K562 (cell line): ENCODE results near the gene ADAMTS15. TPM values are rescaled to one million over a fixed set of nuclear protein-coding genes. Genes with fewer than 3 reads are reported as not detected.

Experiments
- ATAC-seq: fragments of 200-7000 bp; cut with Tn5 transposase; 3 replicates; pipeline ENCODE4 v1.9.1; 2020; ENCODE audit warnings: moderate library complexity
- BruUV-seq: library from RNA; stranded (reverse); fragments of 400-500 nt; replicated peaks from 2 replicates; lab custom pipeline; 2021; lab: Mats Ljungman, UMichigan
- CTCF ChIA-PET: fragments of 300-600 bp; formaldehyde crosslinking; extraction: SDS; loops from one replicate; lab custom pipeline; 2021; ENCODE audit warnings: low intra/inter-chr PET ratio; lab: Yijun Ruan, JAX
- POLR2A ChIA-PET: fragments of 300-600, 350-650 bp; sonication (Branson Sonifier 250); formaldehyde crosslinking; extraction: SDS; loops from one replicate; lab custom pipeline; 2021; ENCODE audit warnings: antibody characterized with exemption, inconsistent platforms; lab: Yijun Ruan, JAX
- DNase-seq, 4 experiments: peaks; one replicate each; pipeline versions ENCODE4 v3.0.0 to v3.0.0-alpha.2; 2011 to 2018; ENCODE audit warnings: low spot score in 3 of 4, mixed read lengths in 3 of 4; ENCODE audit errors: extremely low read depth in 1 of 4
- FAIRE-seq: peaks from 2 replicates; lab custom pipeline; 2011; peaks lifted over from hg19 to GRCh38; lab: Jason Lieb, UNC
- H2AFZ ChIP-seq: 2 replicates; pipeline ENCODE4 v1.6.0; 2011; ENCODE audit warnings: low read depth, low read length, control low read depth, inconsistent platforms
- H3K27ac ChIP-seq: fragments of 200-600 bp; 3 replicates; pipeline ENCODE4 v1.8.0; 2011; ENCODE audit warnings: low read depth, mild to moderate bottlenecking, control low read depth, inconsistent platforms, low read length, moderate library complexity, mixed read lengths; ENCODE audit errors: extremely low read depth
- H3K27me3 ChIP-seq, 2 experiments: fragments of 300-600 bp in 1 of 2; 2 replicates in 1 of 2; 3 replicates in 1 of 2; pipeline versions ENCODE4 v1.6.0 to v1.8.0; 2011; ENCODE audit warnings: inconsistent platforms in 2 of 2, low read length in 2 of 2, mild to moderate bottlenecking in 1 of 2, mixed read lengths in 1 of 2, moderate library complexity in 1 of 2; ENCODE audit not compliant: control insufficient read depth in 2 of 2, insufficient read depth in 2 of 2
- H3K36me3 ChIP-seq: fragments of 300-600 bp; 3 replicates; pipeline ENCODE4 v1.8.0; 2011; ENCODE audit warnings: mild to moderate bottlenecking, low read length, inconsistent platforms; ENCODE audit not compliant: control insufficient read depth, insufficient read depth
- H3K4me1 ChIP-seq, 2 experiments: fragments of 200-600 bp in 1 of 2; replicated peaks in 1 of 2; 2 replicates in 1 of 2; 3 replicates in 1 of 2; pipeline versions ENCODE4 v1.5.1 to v1.8.0; 2011; ENCODE audit warnings: inconsistent platforms in 2 of 2, low read length in 2 of 2, mild to moderate bottlenecking in 1 of 2, mixed read lengths in 1 of 2, moderate library complexity in 1 of 2; ENCODE audit not compliant: control insufficient read depth in 2 of 2, insufficient read depth in 2 of 2
- H3K4me2 ChIP-seq: 2 replicates; pipeline ENCODE4 v1.6.1; 2011; ENCODE audit warnings: low read length, control low read depth, inconsistent platforms, mixed read lengths; ENCODE audit not compliant: insufficient read depth
- H3K4me3 ChIP-seq: fragments of 200-600 bp; sonication (generic), shearing (Covaris generic); 2 replicates; pipeline ENCODE4 v1.5.1; 2016; ENCODE audit warnings: control low read depth, inconsistent platforms
- H3K79me2 ChIP-seq: fragments of 200-600 bp; 3 replicates; pipeline ENCODE4 v1.8.0; 2011; ENCODE audit warnings: low read length, inconsistent platforms; ENCODE audit not compliant: control insufficient read depth, insufficient read depth
- H3K9ac ChIP-seq, 2 experiments: 2 replicates each; pipeline versions ENCODE4 v1.6.0 to v1.6.1; 2011; ENCODE audit warnings: low read depth in 2 of 2, low read length in 2 of 2, control low read depth in 1 of 2, inconsistent platforms in 1 of 2, mild to moderate bottlenecking in 1 of 2, mixed read lengths in 1 of 2; ENCODE audit not compliant: insufficient read depth in 1 of 2
- H3K9me1 ChIP-seq: one replicate; pipeline ENCODE4 v1.6.0; 2011; ENCODE audit warnings: inconsistent platforms, mild to moderate bottlenecking, low read length, moderate library complexity; ENCODE audit not compliant: control insufficient read depth, insufficient read depth
- H3K9me3 ChIP-seq: replicated peaks from 2 replicates; pipeline ENCODE4 v1.5.1; 2011; ENCODE audit warnings: low read depth, low read length, inconsistent platforms; ENCODE audit not compliant: control insufficient read depth, insufficient read depth
- H4K20me1 ChIP-seq: replicated peaks from 2 replicates; pipeline ENCODE4 v1.6.1; 2011; ENCODE audit warnings: low read length, inconsistent platforms, mixed read lengths; ENCODE audit not compliant: control insufficient read depth, insufficient read depth
- CEBPG ChIP-seq, 3 experiments: fragments of 200-800 bp in 1 of 3; sonication (Bioruptor generic) in 1 of 3; sonication (generic) in 1 of 3; formaldehyde crosslinking in 1 of 3; IDR thresholded peaks in 2 of 3; conservative IDR thresholded peaks in 1 of 3; 2 replicates each; pipeline versions ENCODE4 v1.6.1 to v1.8.0; 2016 to 2022; ENCODE audit warnings: missing compliant biosample characterization in 2 of 3, missing genetic modification characterization in 2 of 3, mild to moderate bottlenecking in 1 of 3, missing genetic modification reagents in 1 of 3
- FOSL1 ChIP-seq: fragments of 200-800 bp; sonication (Bioruptor generic); conservative IDR thresholded peaks from 2 replicates; pipeline ENCODE4 v1.6.1; 2016; ENCODE audit warnings: missing genetic modification characterization, missing compliant biosample characterization
- GATAD2B ChIP-seq: fragments of 450-650 bp; IDR thresholded peaks from 2 replicates; pipeline ENCODE4 v1.6.1; 2017; ENCODE audit warnings: mild to moderate bottlenecking, borderline replicate concordance
- MAFF ChIP-seq: IDR thresholded peaks from 2 replicates; pipeline ENCODE4 v1.6.1; 2012; ENCODE audit warnings: low read length, improper control_type of control experiment
- NCOA1 ChIP-seq: fragments of 450-650 bp; IDR thresholded peaks from 2 replicates; pipeline ENCODE4 v1.6.1; 2016; ENCODE audit warnings: low read depth
- POLR2AphosphoS2 ChIP-seq: IDR thresholded peaks from 2 replicates; pipeline ENCODE4 v1.6.1; 2012; ENCODE audit warnings: low read length, improper control_type of control experiment
- SP1 ChIP-seq: sonication (generic); formaldehyde crosslinking; IDR thresholded peaks from 2 replicates; pipeline ENCODE4 v1.8.1; 2022; ENCODE audit warnings: mild to moderate bottlenecking, missing genetic modification reagents
- TEAD1 ChIP-seq, 2 experiments: fragments of 450-650 bp in 1 of 2; sonication (generic) in 1 of 2; formaldehyde crosslinking; IDR thresholded peaks; 2 replicates each; pipeline versions ENCODE4 v1.4.0 to v1.8.0; 2020 to 2022; ENCODE audit warnings: mild to moderate bottlenecking in 2 of 2, missing genetic modification reagents in 1 of 2
- WGBS: fragments of 100-300 bp; shearing (Covaris generic); methylation state at CpG from one replicate; pipeline ENCODE4 v1.1.6; 2016; ENCODE audit warnings: low coverage, mixed read lengths; ENCODE audit not compliant: insufficient coverage; ENCODE audit errors: missing lambda C conversion rate; 5-methylcytosine and 5-hydroxymethylcytosine counted together
- in situ Hi-C: fragments of 300-500 bp; cut with MboI; formaldehyde crosslinking; loops from 4 replicates; pipeline ENCODE4 v1.15.0; 2018; ENCODE audit warnings: inconsistent platforms, mixed read lengths
- intact Hi-C: fragments of 100-400 bp; cut with micrococcal nuclease; formaldehyde crosslinking; loops from 2 replicates; pipeline ENCODE4 v1.14.2; 2022
- polyA plus RNA-seq, 8 experiments: library from polyadenylated mRNA; depleted of rRNA in 4 of 8; stranded (reverse) in 5 of 8; unstranded in 3 of 8; fragments of >200 nt; fragmentation: Nextera tagmentation in 2 of 8; fragmentation: Illumina TruSeq in 1 of 8; extraction: Ambion mirVana in 2 of 8; extraction: Trizol in 1 of 8; gene quantifications; 2 replicates each; pipeline versions ENCODE4 v1.2.1 to v1.2.3, GENCODE V29; 2011 to 2014; ENCODE audit warnings: inconsistent platforms in 1 of 8, missing spikeins in 1 of 8
- total RNA-seq, 7 experiments: library from RNA; depleted of rRNA in 6 of 7; stranded (reverse); fragments of >200 nt in 6 of 7; fragmentation: Illumina TruSeq in 2 of 7; extraction: Trizol in 2 of 7; gene quantifications; 2 replicates each; pipeline versions ENCODE4 v1.2.1 to v1.2.3, GENCODE V29; 2011 to 2021; ENCODE audit warnings: low replicate concordance in 1 of 7
- TF ChIP-seq, protein P1 (sequence below): fragments of 250-450 bp; sonication (Bioruptor Pico); IDR thresholded peaks from 2 replicates; pipeline ENCODE4 v1.4.0; 2020
- TF ChIP-seq, protein P2 (sequence below): fragments of 250-450 bp; sonication (Bioruptor Pico); IDR thresholded peaks from 2 replicates; pipeline ENCODE4 v1.8.0; 2022; ENCODE audit warnings: moderate library complexity, mild to moderate bottlenecking, inconsistent platforms
- TF ChIP-seq, protein P3 (sequence below): fragments of 250-450 bp; sonication (Bioruptor Pico); IDR thresholded peaks from 2 replicates; pipeline ENCODE4 v1.5.0; 2021; ENCODE audit warnings: mild to moderate bottlenecking, moderate library complexity
- TF ChIP-seq, protein P4 (sequence below): fragments of 250-450 bp; sonication (Bioruptor Pico); IDR thresholded peaks from 2 replicates; pipeline ENCODE4 v1.5.0; 2021; ENCODE audit warnings: mild to moderate bottlenecking, borderline replicate concordance

The ADAMTS15 gene
- total and polyA plus RNA-seq, 9 of the 15 experiments (the other 6 are each of a cell fraction or from before 2014, with no cell fraction given) = 0.04 TPM; not detected in 8

DNA sequence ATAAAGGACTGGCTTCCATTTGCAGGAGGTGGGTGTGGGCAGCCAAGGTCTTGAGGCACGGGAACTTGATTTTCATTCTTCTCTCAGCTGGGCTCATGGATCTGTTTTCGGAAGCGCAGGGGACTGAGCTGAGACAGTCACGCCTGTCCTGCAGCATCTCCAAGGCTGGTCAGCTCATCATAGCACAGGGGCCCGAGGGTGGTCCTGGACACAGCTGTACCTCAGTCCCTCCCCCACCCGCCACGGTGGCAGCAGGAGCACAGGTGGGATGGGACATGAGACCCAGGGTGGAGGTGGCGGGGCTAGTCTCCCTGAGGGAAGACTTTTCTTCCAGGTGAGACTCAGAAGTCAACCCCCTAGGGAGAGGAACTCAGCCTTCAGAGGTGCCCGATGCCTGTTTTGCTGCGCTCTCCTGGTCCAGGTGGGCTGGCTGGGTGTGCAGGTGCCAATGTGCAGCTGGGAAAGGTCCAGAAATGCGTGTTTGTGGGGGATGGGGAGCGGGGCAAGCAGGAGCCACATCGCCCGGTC lies 23.8 kb upstream of the ADAMTS15 start:
- Histone ChIP-seq H3K27ac (no peak overlapping the region), H3K36me3 (no peaks in the 10 kb centered on the region), H3K9me1 (no peaks in the 10 kb centered on the region), H2AFZ (no peak overlapping the region), H3K9ac (no peak overlapping the region), H3K9me3 (no peaks in the 10 kb centered on the region), H3K4me3 (no peak overlapping the region), H4K20me1 (peaks cover 24% of the 10 kb centered on the region; the same call in 1 of the 2 replicates), H3K79me2 (no peaks in the 10 kb centered on the region), H3K4me1 (peaks cover 0 to 8% of the 10 kb centered on the region in 2 experiments; a peak in 2 of 5 replicates), H3K4me2 (no peak overlapping the region), H3K27me3 (peaks cover 55 to 94% of the 10 kb centered on the region in 2 experiments)
- no peak for FAIRE-seq
- POLR2A ChIA-PET = interaction anchor here (0.6 to 1.1 kb wide), 2 partner anchors 10 to 1503 kb away, joined by 3 read pairs; no protein-coding TSS in a partner anchor
- BruUV-seq = no TSS peak
- in situ Hi-C loops (loop anchor here (10.0 kb wide), 1 partner anchor 210 kb away; no protein-coding TSS in a partner anchor), intact Hi-C loops (no loop called here)
- 1% methylated on average over 14 of the region's 14 CpGs for WGBS
- no peak for ATAC-seq
- CTCF ChIA-PET = no interaction called here
- no peak for DNase-seq
- TF ChIP-seq CEBPG (CRISPR knock-in tag; IDR thresholded peaks at IDR 0.05) (no peak), CEBPG (tag; conservative IDR thresholded peaks at IDR 0.05 in 1 of 2, IDR thresholded peaks at IDR 0.05 in 1 of 2) (no peak), POLR2AphosphoS2 (no peak), SP1 (CRISPR knock-in tag) (no peak), TEAD1 (CRISPR knock-in tag; IDR thresholded peaks at IDR 0.05) (no peak), GATAD2B (no peak), NCOA1 (no peak), MAFF (no peak), FOSL1 (tag) (no peak)
- TF ChIP-seq, protein P1, sequence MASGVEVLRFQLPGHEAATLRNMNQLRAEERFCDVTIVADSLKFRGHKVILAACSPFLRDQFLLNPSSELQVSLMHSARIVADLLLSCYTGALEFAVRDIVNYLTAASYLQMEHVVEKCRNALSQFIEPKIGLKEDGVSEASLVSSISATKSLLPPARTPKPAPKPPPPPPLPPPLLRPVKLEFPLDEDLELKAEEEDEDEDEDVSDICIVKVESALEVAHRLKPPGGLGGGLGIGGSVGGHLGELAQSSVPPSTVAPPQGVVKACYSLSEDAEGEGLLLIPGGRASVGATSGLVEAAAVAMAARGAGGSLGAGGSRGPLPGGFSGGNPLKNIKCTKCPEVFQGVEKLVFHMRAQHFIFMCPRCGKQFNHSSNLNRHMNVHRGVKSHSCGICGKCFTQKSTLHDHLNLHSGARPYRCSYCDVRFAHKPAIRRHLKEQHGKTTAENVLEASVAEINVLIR (CRISPR knock-in tag) = no peak
- TF ChIP-seq, protein P2, sequence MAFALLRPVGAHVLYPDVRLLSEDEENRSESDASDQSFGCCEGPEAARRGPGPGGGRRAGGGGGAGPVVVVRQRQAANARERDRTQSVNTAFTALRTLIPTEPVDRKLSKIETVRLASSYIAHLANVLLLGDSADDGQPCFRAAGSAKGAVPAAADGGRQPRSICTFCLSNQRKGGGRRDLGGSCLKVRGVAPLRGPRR = no peak
- TF ChIP-seq, protein P3, sequence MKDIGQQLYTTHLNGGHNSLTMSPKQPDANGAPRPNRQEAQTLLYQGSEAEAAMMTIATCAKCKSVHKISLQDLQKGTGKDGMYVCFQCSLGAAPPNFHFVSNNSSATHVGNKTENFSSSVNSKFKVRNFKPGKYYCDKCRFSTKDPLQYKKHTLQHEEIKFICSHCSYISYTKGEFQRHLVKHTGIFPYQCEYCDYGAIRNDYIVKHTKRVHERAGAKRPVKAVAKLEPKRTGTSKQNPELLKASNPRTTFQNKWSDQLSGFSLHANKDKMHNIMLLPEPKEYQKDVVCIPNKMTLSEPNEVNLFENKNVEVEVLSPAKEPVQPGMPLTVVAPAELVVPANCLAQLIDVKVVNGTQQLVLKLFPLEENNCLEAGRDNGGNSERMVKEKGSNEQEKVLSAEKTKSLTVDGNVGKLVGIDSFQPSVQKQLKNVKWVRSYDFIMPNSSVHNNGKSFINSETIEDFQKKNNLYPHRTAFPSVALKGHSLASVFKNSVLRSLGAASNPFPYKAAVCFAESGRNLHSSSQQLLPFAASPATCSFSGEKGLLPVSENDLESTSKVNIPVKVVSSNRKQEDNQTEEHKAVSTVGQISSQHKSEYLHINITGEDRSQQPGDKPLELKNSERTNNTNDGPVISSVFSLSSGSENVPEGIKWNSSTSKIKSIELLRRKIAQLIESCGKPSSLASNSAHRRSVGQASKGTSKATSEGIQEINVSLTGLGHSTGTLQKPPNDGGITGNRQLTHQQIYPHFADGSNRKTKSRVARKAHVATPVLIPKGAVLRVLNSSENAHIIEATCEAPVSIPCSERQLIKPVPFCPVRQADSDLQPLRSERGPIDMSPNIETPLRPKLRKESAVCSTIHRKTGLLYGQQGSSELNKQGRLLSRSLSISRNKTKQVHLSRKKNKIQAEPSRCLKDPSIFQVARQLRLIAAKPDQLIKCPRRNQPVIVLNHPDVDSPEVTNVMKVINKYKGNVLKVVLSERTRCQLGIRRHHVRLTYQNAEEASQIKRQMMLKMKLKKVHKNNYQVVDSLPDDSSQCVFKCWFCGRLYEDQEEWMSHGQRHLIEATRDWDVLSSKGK = no peak
- TF ChIP-seq, protein P4, sequence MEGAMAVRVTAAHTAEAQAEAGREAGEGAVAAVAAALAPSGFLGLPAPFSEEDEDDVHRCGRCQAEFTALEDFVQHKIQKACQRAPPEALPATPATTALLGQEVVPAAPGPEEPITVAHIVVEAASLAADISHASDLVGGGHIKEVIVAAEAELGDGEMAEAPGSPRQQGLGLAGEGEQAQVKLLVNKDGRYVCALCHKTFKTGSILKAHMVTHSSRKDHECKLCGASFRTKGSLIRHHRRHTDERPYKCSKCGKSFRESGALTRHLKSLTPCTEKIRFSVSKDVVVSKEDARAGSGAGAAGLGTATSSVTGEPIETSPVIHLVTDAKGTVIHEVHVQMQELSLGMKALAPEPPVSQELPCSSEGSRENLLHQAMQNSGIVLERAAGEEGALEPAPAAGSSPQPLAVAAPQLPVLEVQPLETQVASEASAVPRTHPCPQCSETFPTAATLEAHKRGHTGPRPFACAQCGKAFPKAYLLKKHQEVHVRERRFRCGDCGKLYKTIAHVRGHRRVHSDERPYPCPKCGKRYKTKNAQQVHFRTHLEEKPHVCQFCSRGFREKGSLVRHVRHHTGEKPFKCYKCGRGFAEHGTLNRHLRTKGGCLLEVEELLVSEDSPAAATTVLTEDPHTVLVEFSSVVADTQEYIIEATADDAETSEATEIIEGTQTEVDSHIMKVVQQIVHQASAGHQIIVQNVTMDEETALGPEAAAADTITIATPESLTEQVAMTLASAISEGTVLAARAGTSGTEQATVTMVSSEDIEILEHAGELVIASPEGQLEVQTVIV (CRISPR knock-in tag) = no peak
